Measurements from ENCODE around the gene SLC24A5. TPM values are rescaled to one million over a fixed set of nuclear protein-coding genes. Genes with fewer than 3 reads are reported as not detected.

The SLC24A5 gene
- total and polyA plus RNA-seq, 2 donors (not counting 1 experiment from before 2014, with no cell fraction given) = not detected

- H3K36me3 ChIP-seq (replicated peaks in 1 of 2; ENCODE audit: control extremely low read depth in 1 of 2, control insufficient read depth in 1 of 2, extremely low read depth in 1 of 2, insufficient read depth in 2 of 2, low read length in 1 of 2) = no peaks in the 10 kb centered on the region
- H3K4me1 Mint-ChIP-seq = no peaks in the 10 kb centered on the region
- peaks cover 12% of the 10 kb centered on the region for H3K27me3 Mint-ChIP-seq
- 83% methylated on average over 3 of the region's 5 CpGs for WGBS (ENCODE audit: insufficient coverage)
- H3K4me1 ChIP-seq (ENCODE audit: control insufficient read depth in 2 of 2, insufficient read depth in 2 of 2, low read length in 2 of 2) = no peaks in the 10 kb centered on the region
- H3K4me3 Mint-ChIP-seq = no peak overlapping the region
- H3K9me3 Mint-ChIP-seq (ENCODE audit: insufficient read depth) = no peaks in the 10 kb centered on the region
- H3K27ac ChIP-seq (ENCODE audit: low read length in 2 of 2) = no peak overlapping the region
- H3K79me2 ChIP-seq (ENCODE audit: control insufficient read depth, insufficient read depth, low read length) = no peaks in the 10 kb centered on the region
- ChIA-PET POLR2A (no interaction called here), CTCF (no interaction called here)
- H3K4me2 ChIP-seq (replicated peaks; ENCODE audit: low read depth, low read length, poor library complexity, severe bottlenecking) = no peak overlapping the region
- ATAC-seq (ENCODE audit: low read depth) (no peak), DNase-seq (no peak)
- no peak overlapping the region for H3K9ac ChIP-seq (ENCODE audit: low read length)
- H4K20me1 ChIP-seq (ENCODE audit: control insufficient read depth, insufficient read depth, low read length, poor library complexity, severe bottlenecking) = no peaks in the 10 kb centered on the region
- H3K27ac Mint-ChIP-seq = no peak overlapping the region
- no peak for TF ChIP-seq CTCF (IDR thresholded peaks at IDR 0.05)
- no peak for TF ChIP-seq EZH2 (IDR thresholded peaks at IDR 0.05; ENCODE audit: borderline replicate concordance, insufficient read depth, low read depth, low read length, poor library complexity, severe bottlenecking)
- H2AFZ ChIP-seq (ENCODE audit: insufficient read depth, low read depth, low read length, poor library complexity, severe bottlenecking) = no peak overlapping the region
- no peak overlapping the region for H3K4me3 ChIP-seq (ENCODE audit: control extremely low read depth in 1 of 5, extremely low read depth in 1 of 5, insufficient read depth in 1 of 5, low read depth in 2 of 5, low read length in 4 of 5)
- no peaks in the 10 kb centered on the region for H3K27me3 ChIP-seq (replicated peaks in 1 of 4; ENCODE audit: control extremely low read depth in 1 of 4, control insufficient read depth in 3 of 4, insufficient read depth in 4 of 4, low read length in 3 of 4)
- intact Hi-C loops (cut with micrococcal nuclease) = no loop called here
- no peaks in the 10 kb centered on the region for H3K9me3 ChIP-seq (ENCODE audit: control extremely low read depth in 1 of 3, control insufficient read depth in 2 of 3, insufficient read depth in 1 of 3, low read length in 2 of 3)
Measured at GRCh38 chr15:48086576-48086975, 34.2 kb upstream of the SLC24A5 start.

GRCh38 chr15:48087844-48088243, 32.9 kb upstream of the SLC24A5 start:
- ChIA-PET POLR2A (no interaction called here), CTCF (no interaction called here)
- Mint-ChIP-seq H3K27ac (no peak overlapping the region), H3K9me3 (ENCODE audit: insufficient read depth) (no peaks in the 10 kb centered on the region), H3K4me1 (no peaks in the 10 kb centered on the region), H3K4me3 (no peak overlapping the region), H3K27me3 (peaks cover 7% of the 10 kb centered on the region)
- no peak overlapping the region for H2AFZ ChIP-seq (ENCODE audit: insufficient read depth, low read depth, low read length, poor library complexity, severe bottlenecking)
- H3K27ac ChIP-seq (ENCODE audit: low read length in 2 of 2) = no peak overlapping the region
- H3K79me2 ChIP-seq (ENCODE audit: control insufficient read depth, insufficient read depth, low read length) = no peaks in the 10 kb centered on the region
- H3K9ac ChIP-seq (ENCODE audit: low read length) = no peak overlapping the region
- H3K27me3 ChIP-seq (replicated peaks in 1 of 4; ENCODE audit: control extremely low read depth in 1 of 4, control insufficient read depth in 3 of 4, insufficient read depth in 4 of 4, low read length in 3 of 4) = no peaks in the 10 kb centered on the region
- H3K36me3 ChIP-seq (replicated peaks in 1 of 2; ENCODE audit: control extremely low read depth in 1 of 2, control insufficient read depth in 1 of 2, extremely low read depth in 1 of 2, insufficient read depth in 2 of 2, low read length in 1 of 2) = no peaks in the 10 kb centered on the region
- no peak overlapping the region for H3K4me2 ChIP-seq (replicated peaks; ENCODE audit: low read depth, low read length, poor library complexity, severe bottlenecking)
- H3K4me3 ChIP-seq (ENCODE audit: control extremely low read depth in 1 of 5, extremely low read depth in 1 of 5, insufficient read depth in 1 of 5, low read depth in 2 of 5, low read length in 4 of 5) = no peak overlapping the region
- 100% methylated on average over 1 of the region's 3 CpGs for WGBS (ENCODE audit: insufficient coverage)
- no peaks in the 10 kb centered on the region for H3K9me3 ChIP-seq (ENCODE audit: control extremely low read depth in 1 of 3, control insufficient read depth in 2 of 3, insufficient read depth in 1 of 3, low read length in 2 of 3)
- DNase-seq (no peak), ATAC-seq (ENCODE audit: low read depth) (no peak)
- intact Hi-C loops (cut with micrococcal nuclease) = no loop called here
- H3K4me1 ChIP-seq (ENCODE audit: control insufficient read depth in 2 of 2, insufficient read depth in 2 of 2, low read length in 2 of 2) = no peaks in the 10 kb centered on the region
- no peaks in the 10 kb centered on the region for H4K20me1 ChIP-seq (ENCODE audit: control insufficient read depth, insufficient read depth, low read length, poor library complexity, severe bottlenecking)
- TF ChIP-seq EZH2 (IDR thresholded peaks at IDR 0.05; ENCODE audit: borderline replicate concordance, insufficient read depth, low read depth, low read length, poor library complexity, severe bottlenecking) = no peak
- TF ChIP-seq CTCF (IDR thresholded peaks at IDR 0.05) = no peak

All from B cell (primary cell).